Hepatocyte (in vitro differentiated cells): ENCODE results near the gene MBP.

ENCODE experiments used
- EZH2 ChIP-seq: fragments of 200-600 bp; sonication (generic); IDR thresholded peaks from 2 replicates; pipeline ENCODE4 v1.6.1; 2016; ENCODE audit warnings: antibody characterized with exemption, mild to moderate bottlenecking, borderline replicate concordance
- EZH2phosphoT487 ChIP-seq: fragments of 200-600 bp; sonication (generic); IDR thresholded peaks from one replicate; pipeline ENCODE4 v1.6.1; 2018; ENCODE audit warnings: antibody characterized with exemption, mild to moderate bottlenecking, low read depth, moderate library complexity; ENCODE audit not compliant: unreplicated experiment, severe bottlenecking
- TF ChIP-seq, protein P1 (sequence below): fragments of 200-600 bp; sonication (generic); IDR thresholded peaks from 2 replicates; pipeline ENCODE4 v1.5.1; 2016; ENCODE audit warnings: antibody characterized with exemption, mild to moderate bottlenecking; ENCODE audit not compliant: poor library complexity

GRCh38 chr18:77013811-77014521 lies 118.6 kb downstream of the MBP start:
- TF ChIP-seq, protein P1, sequence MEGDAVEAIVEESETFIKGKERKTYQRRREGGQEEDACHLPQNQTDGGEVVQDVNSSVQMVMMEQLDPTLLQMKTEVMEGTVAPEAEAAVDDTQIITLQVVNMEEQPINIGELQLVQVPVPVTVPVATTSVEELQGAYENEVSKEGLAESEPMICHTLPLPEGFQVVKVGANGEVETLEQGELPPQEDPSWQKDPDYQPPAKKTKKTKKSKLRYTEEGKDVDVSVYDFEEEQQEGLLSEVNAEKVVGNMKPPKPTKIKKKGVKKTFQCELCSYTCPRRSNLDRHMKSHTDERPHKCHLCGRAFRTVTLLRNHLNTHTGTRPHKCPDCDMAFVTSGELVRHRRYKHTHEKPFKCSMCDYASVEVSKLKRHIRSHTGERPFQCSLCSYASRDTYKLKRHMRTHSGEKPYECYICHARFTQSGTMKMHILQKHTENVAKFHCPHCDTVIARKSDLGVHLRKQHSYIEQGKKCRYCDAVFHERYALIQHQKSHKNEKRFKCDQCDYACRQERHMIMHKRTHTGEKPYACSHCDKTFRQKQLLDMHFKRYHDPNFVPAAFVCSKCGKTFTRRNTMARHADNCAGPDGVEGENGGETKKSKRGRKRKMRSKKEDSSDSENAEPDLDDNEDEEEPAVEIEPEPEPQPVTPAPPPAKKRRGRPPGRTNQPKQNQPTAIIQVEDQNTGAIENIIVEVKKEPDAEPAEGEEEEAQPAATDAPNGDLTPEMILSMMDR: no peak
- no peak for TF ChIP-seq EZH2
- TF ChIP-seq EZH2phosphoT487: no peak
